Measurements from ENCODE around the gene TRAF4.
"Not testable (repeated sequence)": the region's sequence is repeated elsewhere in the genome, so short reads cannot be mapped to it uniquely, and the experiment has no call there.

Gene TRAF4

GRCh38 chr17:28794846-28795441, 51.1 kb downstream of the TRAF4 start:
- not testable (repeated sequence) for FAIRE-seq

GRCh38 chr17:28796062-28796461, 52.3 kb downstream of the TRAF4 start:
- FAIRE-seq, result peak; percentile 13
